ENCODE measurements around the gene ROGDI. TPM values are rescaled to one million over a fixed set of nuclear protein-coding genes. Genes with fewer than 3 reads are reported as not detected.

ROGDI gene
- total and polyA plus RNA-seq, 2 donors (not counting 1 experiment from before 2014, with no cell fraction given) = 9.2 to 31.9 TPM

GRCh38 chr16:4795181-4795827, 7.1 kb downstream of the ROGDI start, which contains the start of gene SMIM22:
Gene SMIM22, plus strand, starts transcription at chr16:4795369. Its CDS starts 366 bp downstream, at chr16:4795735.
- no peak for ATAC-seq (ENCODE audit: low read depth)
- Histone ChIP-seq H3K36me3 (replicated peaks in 1 of 2; ENCODE audit: control extremely low read depth in 1 of 2, control insufficient read depth in 1 of 2, extremely low read depth in 1 of 2, insufficient read depth in 2 of 2, low read length in 1 of 2) (no peaks in the 10 kb centered on the region), H3K4me3 (ENCODE audit: control extremely low read depth in 1 of 5, extremely low read depth in 1 of 5, insufficient read depth in 1 of 5, low read depth in 2 of 5, low read length in 4 of 5) (no peak within 1 kb of the TSS), H3K27me3 (replicated peaks in 1 of 4; ENCODE audit: control extremely low read depth in 1 of 4, control insufficient read depth in 3 of 4, insufficient read depth in 4 of 4, low read length in 3 of 4) (peaks cover 0 to 6% (median 0%) of the 10 kb centered on the region in 4 experiments), H3K9ac (ENCODE audit: low read length) (no peak within 1 kb of the TSS), H3K4me2 (replicated peaks; ENCODE audit: low read depth, low read length, poor library complexity, severe bottlenecking) (no peak within 1 kb of the TSS), H3K4me1 (ENCODE audit: control insufficient read depth in 2 of 2, insufficient read depth in 2 of 2, low read length in 2 of 2) (peaks cover 3 to 4% of the 10 kb centered on the region in 2 donors), H3K79me2 (ENCODE audit: control insufficient read depth, insufficient read depth, low read length) (no peaks in the 10 kb centered on the region), H3K27ac (ENCODE audit: low read length in 2 of 2) (no peak within 1 kb of the TSS), H3K9me3 (ENCODE audit: control extremely low read depth in 1 of 3, control insufficient read depth in 2 of 3, insufficient read depth in 1 of 3, low read length in 2 of 3) (no peaks in the 10 kb centered on the region), H4K20me1 (ENCODE audit: control insufficient read depth, insufficient read depth, low read length, poor library complexity, severe bottlenecking) (no peaks in the 10 kb centered on the region), H2AFZ (ENCODE audit: insufficient read depth, low read depth, low read length, poor library complexity, severe bottlenecking) (no peak within 1 kb of the TSS)
- WGBS (ENCODE audit: insufficient coverage) = 94% methylated on average over 14 of the region's 14 CpGs
- no peak for DNase-seq
- Mint-ChIP-seq H3K4me3 (no peak within 1 kb of the TSS), H3K4me1 (peaks cover 2% of the 10 kb centered on the region), H3K27me3 (no peaks in the 10 kb centered on the region), H3K27ac (no peak within 1 kb of the TSS), H3K9me3 (ENCODE audit: insufficient read depth) (no peaks in the 10 kb centered on the region)
- POLR2A ChIA-PET = no interaction called here
- intact Hi-C loops (cut with micrococcal nuclease) = no loop called here
- TF ChIP-seq CTCF (IDR thresholded peaks at IDR 0.05) (no peak), EZH2 (IDR thresholded peaks at IDR 0.05; ENCODE audit: borderline replicate concordance, insufficient read depth, low read depth, low read length, poor library complexity, severe bottlenecking) (no peak)
- CTCF ChIA-PET = no interaction called here

GRCh38 chr16:4792951-4793513, 9.4 kb downstream of the ROGDI start:
- no peaks in the 10 kb centered on the region for H3K9me3 Mint-ChIP-seq (ENCODE audit: insufficient read depth)
- H3K4me1 Mint-ChIP-seq = no peaks in the 10 kb centered on the region
- DNase-seq (no peak), ATAC-seq (ENCODE audit: low read depth) (no peak)
- H3K27me3 ChIP-seq (replicated peaks in 1 of 4; ENCODE audit: control extremely low read depth in 1 of 4, control insufficient read depth in 3 of 4, insufficient read depth in 4 of 4, low read length in 3 of 4) = peaks cover 0 to 6% (median 0%) of the 10 kb centered on the region in 4 experiments
- 86% methylated on average over 9 of the region's 13 CpGs for WGBS (ENCODE audit: insufficient coverage)
- no peak overlapping the region for H3K27ac ChIP-seq (ENCODE audit: low read length in 2 of 2)
- no peak overlapping the region for H2AFZ ChIP-seq (ENCODE audit: insufficient read depth, low read depth, low read length, poor library complexity, severe bottlenecking)
- H3K79me2 ChIP-seq (ENCODE audit: control insufficient read depth, insufficient read depth, low read length) = no peaks in the 10 kb centered on the region
- no peaks in the 10 kb centered on the region for H3K36me3 ChIP-seq (replicated peaks in 1 of 2; ENCODE audit: control extremely low read depth in 1 of 2, control insufficient read depth in 1 of 2, extremely low read depth in 1 of 2, insufficient read depth in 2 of 2, low read length in 1 of 2)
- intact Hi-C loops (cut with micrococcal nuclease) = no loop called here
- ChIA-PET POLR2A (no interaction called here), CTCF (no interaction called here)
- no peak for TF ChIP-seq EZH2 (IDR thresholded peaks at IDR 0.05; ENCODE audit: borderline replicate concordance, insufficient read depth, low read depth, low read length, poor library complexity, severe bottlenecking)
- no peak for TF ChIP-seq CTCF (IDR thresholded peaks at IDR 0.05)
- H4K20me1 ChIP-seq (ENCODE audit: control insufficient read depth, insufficient read depth, low read length, poor library complexity, severe bottlenecking) = no peaks in the 10 kb centered on the region
- H3K4me2 ChIP-seq (replicated peaks; ENCODE audit: low read depth, low read length, poor library complexity, severe bottlenecking) = no peak overlapping the region
- H3K4me1 ChIP-seq (ENCODE audit: control insufficient read depth in 2 of 2, insufficient read depth in 2 of 2, low read length in 2 of 2) = no peaks in the 10 kb centered on the region
- no peak overlapping the region for H3K4me3 Mint-ChIP-seq
- no peak overlapping the region for H3K27ac Mint-ChIP-seq
- no peak overlapping the region for H3K9ac ChIP-seq (ENCODE audit: low read length)
- H3K27me3 Mint-ChIP-seq = no peaks in the 10 kb centered on the region
- no peaks in the 10 kb centered on the region for H3K9me3 ChIP-seq (ENCODE audit: control extremely low read depth in 1 of 3, control insufficient read depth in 2 of 3, insufficient read depth in 1 of 3, low read length in 2 of 3)
- no peak overlapping the region for H3K4me3 ChIP-seq (ENCODE audit: control extremely low read depth in 1 of 5, extremely low read depth in 1 of 5, insufficient read depth in 1 of 5, low read depth in 2 of 5, low read length in 4 of 5)
